Neural progenitor cell (in vitro differentiated cells): ENCODE results near the gene RPRD2. TPM values are rescaled to one million over a fixed set of nuclear protein-coding genes. Genes with fewer than 3 reads are reported as not detected.

Experiments used
- DNase-seq: peaks from one replicate; pipeline ENCODE4 v3.0.0-alpha.2; 2016; ENCODE audit warnings: low spot score
- H2AFZ ChIP-seq: fragments of 200-600 bp; sonication (generic); replicated peaks from 2 replicates; pipeline ENCODE4 v1.6.1; 2016; ENCODE audit warnings: antibody characterized with exemption
- H3F3A ChIP-seq: fragments of 200-600 bp; sonication (generic); 2 replicates; pipeline ENCODE4 v1.6.1; 2016; ENCODE audit warnings: antibody characterized with exemption, low read depth
- H3K27ac ChIP-seq: fragments of 200-600 bp; sonication (generic); 2 replicates; pipeline ENCODE4 v1.5.1; 2016; ENCODE audit warnings: mild to moderate bottlenecking
- H3K27me3 ChIP-seq: fragments of 200-600 bp; sonication (generic); 2 replicates; pipeline ENCODE4 v1.6.1; 2016; ENCODE audit warnings: mild to moderate bottlenecking, moderate library complexity
- H3K36me3 ChIP-seq: fragments of 200-600 bp; sonication (generic); 2 replicates; pipeline ENCODE4 v1.5.1; 2016
- H3K4me1 ChIP-seq: fragments of 200-600 bp; sonication (generic); 2 replicates; pipeline ENCODE4 v1.6.1; 2016; ENCODE audit warnings: mixed run types
- H3K4me2 ChIP-seq: fragments of 200-600 bp; sonication (generic); 2 replicates; pipeline ENCODE4 v1.6.1; 2016
- H3K4me3 ChIP-seq: fragments of 200-600 bp; sonication (generic); 2 replicates; pipeline ENCODE4 v1.5.1; 2016
- H3K79me2 ChIP-seq: fragments of 200-600 bp; sonication (generic); 2 replicates; pipeline ENCODE4 v1.6.1; 2016; ENCODE audit warnings: low read depth
- H3K9ac ChIP-seq: fragments of 200-600 bp; sonication (generic); 2 replicates; pipeline ENCODE4 v1.6.1; 2016
- H3K9me3 ChIP-seq: fragments of 200-600 bp; sonication (generic); 2 replicates; pipeline ENCODE4 v1.5.1; 2016; ENCODE audit warnings: low read depth
- H4K20me1 ChIP-seq: fragments of 200-600 bp; sonication (generic); 2 replicates; pipeline ENCODE4 v1.6.1; 2016; ENCODE audit warnings: low read depth
- H3K27ac Mint-ChIP-seq: 3 replicates; pipeline ENCODE4 v1.8.0; 2021; ENCODE audit warnings: mixed read lengths
- H3K27me3 Mint-ChIP-seq: 2 replicates; pipeline ENCODE4 v1.8.0; 2022; ENCODE audit warnings: low read depth, mild to moderate bottlenecking, inconsistent platforms, moderate library complexity, mixed read lengths; ENCODE audit not compliant: insufficient read depth
- H3K36me3 Mint-ChIP-seq: 3 replicates; pipeline ENCODE4 v1.8.0; 2021; ENCODE audit warnings: mixed read lengths
- H3K4me1 Mint-ChIP-seq: 3 replicates; pipeline ENCODE4 v1.8.0; 2021; ENCODE audit warnings: mixed read lengths
- H3K4me3 Mint-ChIP-seq: 3 replicates; pipeline ENCODE4 v1.8.0; 2021; ENCODE audit warnings: mild to moderate bottlenecking, moderate library complexity, mixed read lengths
- H3K9me3 Mint-ChIP-seq: 3 replicates; pipeline ENCODE4 v1.8.0; 2020; ENCODE audit warnings: mixed read lengths
- CTCF ChIP-seq: fragments of 200-600 bp; sonication (generic); IDR thresholded peaks from 2 replicates; pipeline ENCODE4 v1.5.1; 2017; ENCODE audit warnings: antibody characterized with exemption, mild to moderate bottlenecking
- EZH2 ChIP-seq: fragments of 200-600 bp; sonication (generic); IDR thresholded peaks from 2 replicates; pipeline ENCODE4 v1.6.1; 2017; ENCODE audit warnings: antibody characterized with exemption, mild to moderate bottlenecking, moderate library complexity
- EZH2phosphoT487 ChIP-seq: fragments of 200-600 bp; sonication (generic); IDR thresholded peaks from 2 replicates; pipeline ENCODE4 v1.6.1; 2017; ENCODE audit warnings: antibody characterized with exemption
- total RNA-seq: library from RNA; depleted of rRNA; stranded (reverse); fragments of >200 nt; gene quantifications from 2 replicates; pipeline ENCODE4 v1.2.3, GENCODE V29; 2015; ENCODE audit warnings: low replicate concordance

RPRD2 gene
- total RNA-seq, 1 donor from 2014 or later, result 20.0 TPM

- peaks cover 4% of the 10 kb centered on the region for H3K27me3 Mint-ChIP-seq
- peaks cover 2% of the 10 kb centered on the region for H3K4me1 Mint-ChIP-seq
- H3K27me3 ChIP-seq, result no peaks in the 10 kb centered on the region
- H3K4me3 ChIP-seq, result no peak overlapping the region
- H3K4me2 ChIP-seq, result no peak overlapping the region
- H3K27ac Mint-ChIP-seq, result no peak overlapping the region
- no peaks in the 10 kb centered on the region for H4K20me1 ChIP-seq
- H3K9ac ChIP-seq, result no peak overlapping the region
- no peak overlapping the region for H3K4me3 Mint-ChIP-seq
- H3K27ac ChIP-seq, result no peak overlapping the region
- H3K9me3 ChIP-seq, result no peaks in the 10 kb centered on the region
- H2AFZ ChIP-seq, result no peak overlapping the region
- TF ChIP-seq EZH2 (no peak), EZH2phosphoT487 (no peak), CTCF (no peak)
- DNase-seq, result no peak
- H3K4me1 ChIP-seq, result no peaks in the 10 kb centered on the region
- no peaks in the 10 kb centered on the region for H3K9me3 Mint-ChIP-seq
- H3F3A ChIP-seq, result no peaks in the 10 kb centered on the region
- peaks cover 36% of the 10 kb centered on the region for H3K36me3 Mint-ChIP-seq
- no peaks in the 10 kb centered on the region for H3K79me2 ChIP-seq
- H3K36me3 ChIP-seq, result peaks cover 4% of the 10 kb centered on the region
These were observed 105.3 kb downstream of the RPRD2 start for GRCh38 chr1:150469291-150469690.

GRCh38 chr1:150472601-150473200 is 108.8 kb downstream of the RPRD2 start:
- no peak overlapping the region for H3K4me3 Mint-ChIP-seq
- H4K20me1 ChIP-seq, result peaks cover 4% of the 10 kb centered on the region
- TF ChIP-seq EZH2 (no peak), EZH2phosphoT487 (no peak), CTCF (no peak)
- H3K9me3 Mint-ChIP-seq, result no peaks in the 10 kb centered on the region
- H3K27ac Mint-ChIP-seq, result no peak overlapping the region
- peaks cover 6% of the 10 kb centered on the region for H3K4me1 Mint-ChIP-seq
- H3F3A ChIP-seq, result peaks cover 28% of the 10 kb centered on the region
- H3K27me3 Mint-ChIP-seq, result peaks cover 2% of the 10 kb centered on the region
- H2AFZ ChIP-seq, result no peak overlapping the region
- H3K4me1 ChIP-seq, result no peaks in the 10 kb centered on the region
- no peak overlapping the region for H3K9ac ChIP-seq
- no peaks in the 10 kb centered on the region for H3K9me3 ChIP-seq
- no peak overlapping the region for H3K4me2 ChIP-seq
- DNase-seq, result peak; percentile 13
- no peaks in the 10 kb centered on the region for H3K36me3 ChIP-seq
- no peaks in the 10 kb centered on the region for H3K79me2 ChIP-seq
- H3K27me3 ChIP-seq, result no peaks in the 10 kb centered on the region
- no peak overlapping the region for H3K4me3 ChIP-seq
- H3K36me3 Mint-ChIP-seq, result peaks cover 27% of the 10 kb centered on the region
- H3K27ac ChIP-seq, result no peak overlapping the region

- Histone ChIP-seq H3K9me3 (no peaks in the 10 kb centered on the region), H3K4me2 (no peak overlapping the region), H3K4me3 (no peak overlapping the region), H3K27ac (no peak overlapping the region), H3F3A (peaks cover 33% of the 10 kb centered on the region), H3K9ac (no peak overlapping the region), H3K4me1 (no peaks in the 10 kb centered on the region), H2AFZ (no peak overlapping the region), H3K36me3 (no peaks in the 10 kb centered on the region), H4K20me1 (peaks cover 4% of the 10 kb centered on the region), H3K79me2 (no peaks in the 10 kb centered on the region), H3K27me3 (no peaks in the 10 kb centered on the region)
- Mint-ChIP-seq H3K27me3 (peaks cover 5% of the 10 kb centered on the region), H3K27ac (no peak overlapping the region), H3K4me3 (no peak overlapping the region), H3K36me3 (peaks cover 27% of the 10 kb centered on the region), H3K4me1 (peaks cover 6% of the 10 kb centered on the region), H3K9me3 (no peaks in the 10 kb centered on the region)
- TF ChIP-seq EZH2, result no peak
- TF ChIP-seq EZH2phosphoT487, result no peak
- TF ChIP-seq CTCF, result no peak
- no peak for DNase-seq
These were observed 109.7 kb downstream of the RPRD2 start for GRCh38 chr1:150473659-150474058.
